Mesodermal cell (in vitro differentiated cells): ENCODE measurements around the gene PRDM10. TPM values are rescaled to one million over a fixed set of nuclear protein-coding genes. Genes with fewer than 3 reads are reported as not detected.
A peak's percentile ranks its signal among the peaks of the same experiment; 100 is the strongest.

Experiments
- H3K27ac ChIP-seq: 2 replicates; pipeline ENCODE4 v1.7.0; 2013; ENCODE audit warnings: mild to moderate bottlenecking, low read depth, low read length, moderate library complexity; ENCODE audit not compliant: severe bottlenecking
- H3K36me3 ChIP-seq: 2 replicates; pipeline ENCODE4 v1.7.1; 2013; ENCODE audit warnings: mild to moderate bottlenecking, low read length, moderate library complexity; ENCODE audit not compliant: control insufficient read depth, insufficient read depth
- H3K4me1 ChIP-seq: one replicate; pipeline ENCODE4 v1.7.1; 2013; ENCODE audit warnings: mild to moderate bottlenecking, low read length; ENCODE audit not compliant: insufficient read depth, control insufficient read depth, poor library complexity, severe bottlenecking
- H3K4me3 ChIP-seq: 2 replicates; pipeline ENCODE4 v1.7.0; 2013; ENCODE audit warnings: low read length, control low read depth, mild to moderate bottlenecking; ENCODE audit not compliant: insufficient read depth, poor library complexity, severe bottlenecking; ENCODE audit errors: extremely low read depth
- H3K9me3 ChIP-seq: 2 replicates; pipeline ENCODE4 v1.7.1; 2013; ENCODE audit warnings: mild to moderate bottlenecking, low read length, moderate library complexity; ENCODE audit not compliant: control insufficient read depth
- WGBS, 2 experiments: methylation state at CpG; one replicate each; pipeline ENCODE4 v1.1.5; 2013; ENCODE audit warnings: missing lambda C conversion rate in 2 of 2; ENCODE audit not compliant: insufficient coverage in 2 of 2; 5-methylcytosine and 5-hydroxymethylcytosine counted together
- polyA plus RNA-seq, 2 experiments: library from polyadenylated mRNA; stranded (reverse); fragments of 50-300 nt; gene quantifications; one replicate each; pipeline ENCODE4 v1.2.3, GENCODE V29; 2013

Gene PRDM10
- polyA plus RNA-seq (2013, experiment 1 of 2): 8.1 TPM
- polyA plus RNA-seq (2013, experiment 2 of 2): 6.7 TPM

GRCh38 chr11:130002352-130002845, at the start of gene PRDM10:
Gene PRDM10 (minus strand): TSS chr11:130002835. CDS start chr11:129960964, 41,871 bp downstream.
- H3K4me3 ChIP-seq: peak within 1 kb of the TSS; percentile 58
- H3K36me3 ChIP-seq: no peaks in the 10 kb centered on the region
- 0 to 1% methylated on average over 18 to 19 of the region's 33 CpGs for WGBS, 2 experiments
- no peaks in the 10 kb centered on the region for H3K4me1 ChIP-seq
- H3K27ac ChIP-seq: peak within 1 kb of the TSS; percentile 100
- peaks cover under 1% of the 10 kb centered on the region for H3K9me3 ChIP-seq

- WGBS, 2 experiments: 71 to 100% methylated on average over 1 of the region's 1 CpG
Measured at GRCh38 chr11:130051082-130051481, 48.4 kb upstream of the PRDM10 start.

GRCh38 chr11:130050257-130050656, 47.6 kb upstream of the PRDM10 start:
- Histone ChIP-seq H3K9me3 (peaks cover 5% of the 10 kb centered on the region), H3K27ac (no peak overlapping the region), H3K36me3 (no peaks in the 10 kb centered on the region), H3K4me1 (no peaks in the 10 kb centered on the region), H3K4me3 (no peak overlapping the region)
- 40 to 57% methylated on average over 1 to 2 of the region's 2 CpGs for WGBS, 2 experiments

More at GRCh38 chr11:130051082-130051481, 48.4 kb upstream of the PRDM10 start:
- Histone ChIP-seq H3K36me3 (no peaks in the 10 kb centered on the region), H3K4me1 (no peaks in the 10 kb centered on the region), H3K4me3 (no peak overlapping the region), H3K27ac (no peak overlapping the region), H3K9me3 (peaks cover 5% of the 10 kb centered on the region)

GRCh38 chr11:130049328-130049771, 46.7 kb upstream of the PRDM10 start:
- peaks cover 5% of the 10 kb centered on the region for H3K9me3 ChIP-seq
- H3K36me3 ChIP-seq: no peaks in the 10 kb centered on the region
- no peaks in the 10 kb centered on the region for H3K4me1 ChIP-seq
- H3K4me3 ChIP-seq: no peak overlapping the region
- H3K27ac ChIP-seq: no peak overlapping the region
- WGBS, 2 experiments: no CpG with 5 or more reads among the region's 1 CpG

- Histone ChIP-seq H3K4me3 (no peak overlapping the region), H3K4me1 (no peaks in the 10 kb centered on the region), H3K27ac (no peak overlapping the region), H3K9me3 (no peaks in the 10 kb centered on the region), H3K36me3 (no peaks in the 10 kb centered on the region)
- WGBS, 2 experiments: no CpG with 5 or more reads among the region's 1 CpG
Measured at GRCh38 chr11:130047141-130047540, 44.5 kb upstream of the PRDM10 start.

- H3K9me3 ChIP-seq: no peaks in the 10 kb centered on the region
- H3K4me1 ChIP-seq: no peaks in the 10 kb centered on the region
- H3K36me3 ChIP-seq: no peaks in the 10 kb centered on the region
- no peak overlapping the region for H3K27ac ChIP-seq
- 85 to 91% methylated on average over 2 to 5 of the region's 5 CpGs for WGBS, 2 experiments
- no peak overlapping the region for H3K4me3 ChIP-seq
Measured at GRCh38 chr11:130043575-130043974, 40.9 kb upstream of the PRDM10 start.

- no peak overlapping the region for H3K27ac ChIP-seq
- H3K9me3 ChIP-seq: no peaks in the 10 kb centered on the region
- H3K36me3 ChIP-seq: no peaks in the 10 kb centered on the region
- H3K4me1 ChIP-seq: peaks cover 5% of the 10 kb centered on the region
- no peak overlapping the region for H3K4me3 ChIP-seq
- WGBS, 2 experiments: 91 to 92% methylated on average over 16 of the region's 16 CpGs
Measured at GRCh38 chr11:130042093-130042591, 39.5 kb upstream of the PRDM10 start.

- H3K4me1 ChIP-seq: peaks cover 5% of the 10 kb centered on the region
- 95 to 97% methylated on average over 37 to 49 of the region's 49 CpGs for WGBS, 2 experiments
- H3K4me3 ChIP-seq: no peak overlapping the region
- H3K9me3 ChIP-seq: no peaks in the 10 kb centered on the region
- H3K36me3 ChIP-seq: no peaks in the 10 kb centered on the region
- no peak overlapping the region for H3K27ac ChIP-seq
Measured at GRCh38 chr11:130040281-130040940, 37.8 kb upstream of the PRDM10 start.

GRCh38 chr11:130037881-130038585, 35.4 kb upstream of the PRDM10 start:
- 77 to 90% methylated on average over 3 to 4 of the region's 7 CpGs for WGBS, 2 experiments
- H3K27ac ChIP-seq: no peak overlapping the region
- peaks cover 5% of the 10 kb centered on the region for H3K4me1 ChIP-seq
- no peaks in the 10 kb centered on the region for H3K36me3 ChIP-seq
- H3K9me3 ChIP-seq: no peaks in the 10 kb centered on the region
- no peak overlapping the region for H3K4me3 ChIP-seq

GRCh38 chr11:130037058-130037457, 34.4 kb upstream of the PRDM10 start:
- H3K4me3 ChIP-seq: no peak overlapping the region
- H3K27ac ChIP-seq: no peak overlapping the region
- WGBS, 2 experiments: 74 to 96% methylated on average over 2 to 3 of the region's 3 CpGs
- no peaks in the 10 kb centered on the region for H3K36me3 ChIP-seq
- no peaks in the 10 kb centered on the region for H3K9me3 ChIP-seq
- peaks cover 5% of the 10 kb centered on the region for H3K4me1 ChIP-seq
